Endothelial cell (in vitro differentiated cells): Measurements from ENCODE around the gene ZNRF2. TPM values are rescaled to one million over a fixed set of nuclear protein-coding genes. Genes with fewer than 3 reads are reported as not detected.
"Not testable (repeated sequence)": the region's sequence is repeated elsewhere in the genome, so short reads cannot be mapped to it uniquely, and the experiment has no call there.

Experiments used
- DNase-seq: peaks from one replicate; pipeline ENCODE4 v3.0.0; 2021; ENCODE audit warnings: low spot score
- H3K27ac Mint-ChIP-seq: one replicate; pipeline ENCODE4 v1.8.0; 2021; ENCODE audit warnings: mixed read lengths, inconsistent platforms; ENCODE audit not compliant: unreplicated experiment
- H3K27me3 Mint-ChIP-seq: one replicate; pipeline ENCODE4 v1.8.0; 2021; ENCODE audit warnings: mild to moderate bottlenecking, moderate library complexity, mixed read lengths, inconsistent platforms; ENCODE audit not compliant: unreplicated experiment
- H3K36me3 Mint-ChIP-seq: one replicate; pipeline ENCODE4 v1.8.0; 2021; ENCODE audit warnings: mild to moderate bottlenecking, low read depth, mixed read lengths, inconsistent platforms; ENCODE audit not compliant: unreplicated experiment
- H3K4me1 Mint-ChIP-seq: one replicate; pipeline ENCODE4 v1.8.0; 2021; ENCODE audit warnings: mild to moderate bottlenecking, mixed read lengths, inconsistent platforms; ENCODE audit not compliant: unreplicated experiment
- H3K4me3 Mint-ChIP-seq: one replicate; pipeline ENCODE4 v1.8.0; 2021; ENCODE audit warnings: mild to moderate bottlenecking, mixed read lengths, inconsistent platforms; ENCODE audit not compliant: unreplicated experiment
- H3K9me3 Mint-ChIP-seq: one replicate; pipeline ENCODE4 v1.8.0; 2021; ENCODE audit warnings: mixed read lengths, inconsistent platforms; ENCODE audit not compliant: unreplicated experiment
- CTCF ChIP-seq: fragments of 200-600 bp; sonication (generic); IDR thresholded peaks from one replicate; pipeline ENCODE4 v1.5.0; 2021; ENCODE audit warnings: antibody characterized with exemption; ENCODE audit not compliant: unreplicated experiment
- total RNA-seq: library from RNA; stranded (reverse); fragmentation: NEBNext Ultra II Directional; extraction: Animal tissue kit (Norgen Biotek cat#: 25700); gene quantifications from one replicate; pipeline ENCODE4 v1.2.1, GENCODE V29; 2021; ENCODE audit not compliant: unreplicated experiment

ZNRF2 gene
- total RNA-seq, 1 donor from 2014 or later: 9.5 TPM

GRCh38 chr7:30378275-30378674, 93.9 kb downstream of the ZNRF2 start:
- peaks cover 3% of the 10 kb centered on the region for H3K27me3 Mint-ChIP-seq
- TF ChIP-seq CTCF: no peak
- H3K9me3 Mint-ChIP-seq: no peaks in the 10 kb centered on the region
- H3K36me3 Mint-ChIP-seq: no peaks in the 10 kb centered on the region
- H3K4me3 Mint-ChIP-seq: no peak overlapping the region
- H3K4me1 Mint-ChIP-seq: no peaks in the 10 kb centered on the region
- no peak for DNase-seq
- H3K27ac Mint-ChIP-seq: no peak overlapping the region

- DNase-seq: no peak
- H3K4me3 Mint-ChIP-seq: no peak overlapping the region
- H3K27ac Mint-ChIP-seq: no peak overlapping the region
- TF ChIP-seq CTCF: no peak
- no peaks in the 10 kb centered on the region for H3K36me3 Mint-ChIP-seq
- no peaks in the 10 kb centered on the region for H3K4me1 Mint-ChIP-seq
- H3K9me3 Mint-ChIP-seq: no peaks in the 10 kb centered on the region
- H3K27me3 Mint-ChIP-seq: peaks cover 3% of the 10 kb centered on the region
Measured at GRCh38 chr7:30379131-30379530, 94.7 kb downstream of the ZNRF2 start.

- Mint-ChIP-seq H3K27ac (no peak overlapping the region), H3K4me1 (no peaks in the 10 kb centered on the region), H3K4me3 (no peak overlapping the region), H3K9me3 (no peaks in the 10 kb centered on the region), H3K27me3 (peaks cover 3% of the 10 kb centered on the region), H3K36me3 (no peaks in the 10 kb centered on the region)
- DNase-seq: no peak
- TF ChIP-seq CTCF: no peak
Measured at GRCh38 chr7:30379741-30380140, 95.3 kb downstream of the ZNRF2 start.

- H3K27ac Mint-ChIP-seq: no peak overlapping the region
- H3K4me3 Mint-ChIP-seq: no peak overlapping the region
- peaks cover 3% of the 10 kb centered on the region for H3K27me3 Mint-ChIP-seq
- no peak for TF ChIP-seq CTCF
- H3K9me3 Mint-ChIP-seq: no peaks in the 10 kb centered on the region
- DNase-seq: no peak
- H3K36me3 Mint-ChIP-seq: no peaks in the 10 kb centered on the region
- no peaks in the 10 kb centered on the region for H3K4me1 Mint-ChIP-seq
Measured at GRCh38 chr7:30380294-30380693, 95.9 kb downstream of the ZNRF2 start.

- DNase-seq, H3K4me1 Mint-ChIP-seq, H3K36me3 Mint-ChIP-seq, H3K4me3 Mint-ChIP-seq, H3K9me3 Mint-ChIP-seq, H3K27me3 Mint-ChIP-seq, H3K27ac Mint-ChIP-seq: not testable (repeated sequence)
Measured at GRCh38 chr7:30380824-30381223, 96.4 kb downstream of the ZNRF2 start.

GRCh38 chr7:30382607-30383006, 98.2 kb downstream of the ZNRF2 start:
- Mint-ChIP-seq H3K9me3 (no peaks in the 10 kb centered on the region), H3K36me3 (no peaks in the 10 kb centered on the region), H3K27me3 (peaks cover 2% of the 10 kb centered on the region), H3K27ac (no peak overlapping the region), H3K4me3 (no peak overlapping the region), H3K4me1 (peaks cover 5% of the 10 kb centered on the region)
- DNase-seq: no peak
- TF ChIP-seq CTCF: no peak
